HG03469 (cell line): ENCODE results near the gene GNAZ.
"Not testable (repeated sequence)": the region's sequence is repeated elsewhere in the genome, so short reads cannot be mapped to it uniquely, and the experiment has no call there.

ENCODE experiments used
- ATAC-seq: cut with Tn5 transposase; IDR thresholded peaks from one replicate; pipeline ENCODE4 v1.9.1; 2021; ENCODE audit warnings: mild to moderate bottlenecking, moderate library complexity, moderate number of reproducible peaks; ENCODE audit not compliant: unreplicated experiment

The GNAZ gene

GRCh38 chr22:23129149-23129548 lies 58.8 kb downstream of the GNAZ start:
- no peak for ATAC-seq

- ATAC-seq: no peak
These were observed 60.4 kb downstream of the GNAZ start for GRCh38 chr22:23130697-23131096.

GRCh38 chr22:23131931-23132330 lies 61.6 kb downstream of the GNAZ start:
- ATAC-seq: no peak

GRCh38 chr22:23132376-23133091 lies 62.2 kb downstream of the GNAZ start:
- no peak for ATAC-seq

- no peak for ATAC-seq
These were observed 63.6 kb downstream of the GNAZ start for GRCh38 chr22:23133922-23134321.

- ATAC-seq: not testable (repeated sequence)
These were observed 66.7 kb downstream of the GNAZ start for GRCh38 chr22:23136991-23137390.

- no peak for ATAC-seq
These were observed 67.1 kb downstream of the GNAZ start for GRCh38 chr22:23137468-23137867.

GRCh38 chr22:23137905-23138561 lies 67.7 kb downstream of the GNAZ start:
- ATAC-seq: no peak

- no peak for ATAC-seq
These were observed 68.5 kb downstream of the GNAZ start for GRCh38 chr22:23138584-23139435.

- no peak for ATAC-seq
These were observed 70.1 kb downstream of the GNAZ start for GRCh38 chr22:23140385-23140784.

GRCh38 chr22:23142546-23143105 lies 72.3 kb downstream of the GNAZ start:
- ATAC-seq: no peak

GRCh38 chr22:23143119-23143518 lies 72.8 kb downstream of the GNAZ start:
- no peak for ATAC-seq

- ATAC-seq: no peak
These were observed 74.1 kb downstream of the GNAZ start for GRCh38 chr22:23144432-23144831.

GRCh38 chr22:23144932-23145877 lies 74.9 kb downstream of the GNAZ start, which contains the start of gene RAB36:
RAB36 (plus strand) TSS chr22:23145477; CDS start chr22:23146617, 1,140 bp downstream.
- no peak for ATAC-seq

- no peak for ATAC-seq
These were observed 75.7 kb downstream of the GNAZ start for GRCh38 chr22:23145878-23146470.

GRCh38 chr22:23146478-23147205 lies 76.3 kb downstream of the GNAZ start:
- ATAC-seq: no peak

GRCh38 chr22:23147617-23148387 lies 77.5 kb downstream of the GNAZ start:
- no peak for ATAC-seq

GRCh38 chr22:23149743-23150238 lies 79.5 kb downstream of the GNAZ start:
- no peak for ATAC-seq
